GM12878 (cell line): ENCODE results near the gene LCOR. TPM values are rescaled to one million over a fixed set of nuclear protein-coding genes. Genes with fewer than 3 reads are reported as not detected.

Experiments
- ATAC-seq: fragments of 200-7000 bp; cut with Tn5 transposase; 3 replicates; pipeline ENCODE4 v1.9.1; 2020; ENCODE audit warnings: mild to moderate bottlenecking, moderate library complexity
- BruUV-seq: library from RNA; stranded (reverse); fragments of 400-500 nt; replicated peaks from 2 replicates; lab custom pipeline; 2021; lab: Mats Ljungman, UMichigan
- CTCF ChIA-PET: fragments of 300-600 bp; sonication (Branson Sonifier 250); formaldehyde crosslinking; extraction: SDS; loops from one replicate; lab custom pipeline; 2021; ENCODE audit warnings: inconsistent platforms; lab: Yijun Ruan, JAX
- POLR2A ChIA-PET: fragments of 350-600 bp; formaldehyde crosslinking; extraction: SDS; loops from one replicate; lab custom pipeline; 2021; ENCODE audit warnings: inconsistent platforms; lab: Charles Lee
- RAD21 ChIA-PET: fragments of 300-600 bp; sonication (Branson Sonifier 250); formaldehyde crosslinking; loops from one replicate; lab custom pipeline; 2023; ENCODE audit warnings: antibody characterized with exemption; ENCODE audit not compliant: unreplicated experiment; lab: Charles Lee
- SMC1A ChIA-PET: fragments of 300-600 bp; sonication (Branson Sonifier 250); formaldehyde crosslinking; loops from one replicate; lab custom pipeline; 2023; ENCODE audit not compliant: unreplicated experiment, uncharacterized antibody; lab: Charles Lee
- DNase-seq: peaks from one replicate; pipeline ENCODE4 v3.0.0-alpha.2; 2011; ENCODE audit warnings: low read depth, low spot score
- FAIRE-seq: peaks from 3 replicates; lab custom pipeline; 2011; peaks lifted over from hg19 to GRCh38; lab: Jason Lieb, UNC
- H2AFZ ChIP-seq: 2 replicates; pipeline ENCODE4 v1.6.0; 2011; ENCODE audit warnings: low read depth, low read length, control low read depth; ENCODE audit not compliant: control insufficient read depth
- H3K27ac ChIP-seq: 2 replicates; pipeline ENCODE4 v1.5.1; 2011; ENCODE audit warnings: control low read depth; ENCODE audit not compliant: control insufficient read depth, insufficient read depth
- H3K27me3 ChIP-seq, 2 experiments: replicated peaks in 1 of 2; 2 replicates each; pipeline versions ENCODE4 v1.6.0 to v1.6.1; 2011; ENCODE audit warnings: low read length in 1 of 2; ENCODE audit not compliant: control insufficient read depth in 2 of 2, insufficient read depth in 2 of 2
- H3K36me3 ChIP-seq, 2 experiments: 2 replicates each; pipeline ENCODE4 v1.5.1; 2011; ENCODE audit warnings: low read length in 1 of 2; ENCODE audit not compliant: control insufficient read depth in 2 of 2, insufficient read depth in 2 of 2
- H3K4me1 ChIP-seq: 2 replicates; pipeline ENCODE4 v1.6.1; 2011; ENCODE audit warnings: mild to moderate bottlenecking, low read length, moderate library complexity, mixed read lengths; ENCODE audit not compliant: control insufficient read depth, insufficient read depth
- H3K4me2 ChIP-seq: 2 replicates; pipeline ENCODE4 v1.6.0; 2011; ENCODE audit warnings: control low read depth; ENCODE audit not compliant: control insufficient read depth, insufficient read depth
- H3K4me3 ChIP-seq: fragments of 200-600 bp; sonication (generic); 2 replicates; pipeline ENCODE4 v1.5.1; 2016
- H3K79me2 ChIP-seq: 2 replicates; pipeline ENCODE4 v1.6.0; 2011; ENCODE audit warnings: low read length; ENCODE audit not compliant: control insufficient read depth, insufficient read depth
- H3K9ac ChIP-seq: 2 replicates; pipeline ENCODE4 v1.8.0; 2011; ENCODE audit warnings: low read length, control low read depth, mixed read lengths; ENCODE audit not compliant: control insufficient read depth, insufficient read depth
- H3K9me3 ChIP-seq: replicated peaks from 3 replicates; pipeline ENCODE4 v1.5.1; 2011; ENCODE audit warnings: mild to moderate bottlenecking, low read length; ENCODE audit not compliant: control insufficient read depth, insufficient read depth
- H4K20me1 ChIP-seq: 2 replicates; pipeline ENCODE4 v1.6.0; 2011; ENCODE audit not compliant: control insufficient read depth, insufficient read depth
- EZH2 ChIP-seq: IDR thresholded peaks from 2 replicates; pipeline ENCODE4 v1.6.1; 2012; ENCODE audit warnings: low read depth, mild to moderate bottlenecking, control low read depth, inconsistent platforms, low read length, borderline replicate concordance; ENCODE audit not compliant: control insufficient read depth
- HDAC6 ChIP-seq: fragments of 200-600 bp; sonication (generic); IDR thresholded peaks from one replicate; pipeline ENCODE4 v1.8.0; 2017; ENCODE audit warnings: antibody characterized with exemption; ENCODE audit not compliant: unreplicated experiment
- PRDM15 ChIP-seq: fragments of 450-650 bp; formaldehyde crosslinking; IDR thresholded peaks from 2 replicates; pipeline ENCODE4 v1.4.0; 2020; ENCODE audit warnings: mild to moderate bottlenecking, moderate library complexity
- ZBTB11 ChIP-seq: fragments of 450-650 bp; formaldehyde crosslinking; IDR thresholded peaks from 2 replicates; pipeline ENCODE4 v1.5.0; 2022; ENCODE audit warnings: mild to moderate bottlenecking, missing genetic modification characterization
- ZNF207 ChIP-seq: fragments of 450-650 bp; IDR thresholded peaks from 2 replicates; pipeline ENCODE4 v1.6.1; 2014; ENCODE audit warnings: antibody characterized with exemption, mild to moderate bottlenecking, borderline replicate concordance
- ZNF24 ChIP-seq: fragments of 450-650 bp; IDR thresholded peaks from 2 replicates; pipeline ENCODE4 v1.6.1; 2017; ENCODE audit warnings: antibody characterized with exemption, mild to moderate bottlenecking
- WGBS: methylation state at CpG from one replicate; pipeline ENCODE4 v1.1.6; 2016; ENCODE audit warnings: low lambda C conversion rate; ENCODE audit not compliant: insufficient replicate concordance, insufficient coverage; ENCODE audit errors: missing lambda C conversion rate; 5-methylcytosine and 5-hydroxymethylcytosine counted together
- in situ Hi-C: fragments of 300-500 bp; cut with MboI; formaldehyde crosslinking; loops from 9 replicates; pipeline ENCODE4 v1.14.3; 2018; ENCODE audit warnings: mixed read lengths
- intact Hi-C: fragments of 100-400 bp; cut with micrococcal nuclease; formaldehyde crosslinking; loops from one replicate; pipeline ENCODE4 v1.14.2; 2022; ENCODE audit not compliant: unreplicated experiment
- polyA plus RNA-seq, 11 experiments: library from polyadenylated mRNA; depleted of rRNA in 4 of 11; unstranded in 6 of 11; stranded (reverse) in 5 of 11; fragments of >200 nt; fragmentation: Nextera tagmentation in 4 of 11; fragmentation: Illumina TruSeq in 1 of 11; extraction: Ambion mirVana in 4 of 11; extraction: Trizol in 1 of 11; gene quantifications; 1 replicate in 1 of 11; 2 replicates in 10 of 11; pipeline versions ENCODE4 v1.2.1 to v1.2.3, GENCODE V29; 2011 to 2016; ENCODE audit warnings: inconsistent platforms in 2 of 11, missing spikeins in 2 of 11, low read depth in 1 of 11
- total RNA-seq, 4 experiments: library from RNA; depleted of rRNA in 3 of 4; stranded (reverse); fragments of >200 nt in 3 of 4; fragmentation: Illumina TruSeq in 1 of 4; extraction: Trizol in 1 of 4; gene quantifications; 2 replicates each; pipeline versions ENCODE4 v1.2.1 to v1.2.3, GENCODE V29; 2013 to 2021

LCOR gene
- total and polyA plus RNA-seq, 10 of the 15 experiments (the other 5 are each of a cell fraction or from before 2014, with no cell fraction given), result 1.6 to 22.0 (median 13.2) TPM

GRCh38 chr10:96828609-96829008 lies 3.5 kb upstream of the LCOR start:
- Histone ChIP-seq H3K9me3 (no peaks in the 10 kb centered on the region), H4K20me1 (no peaks in the 10 kb centered on the region), H3K27ac (no peak overlapping the region), H3K9ac (no peak overlapping the region), H3K36me3 (no peaks in the 10 kb centered on the region), H3K4me1 (peaks cover 5% of the 10 kb centered on the region), H3K27me3 (no peaks in the 10 kb centered on the region), H3K79me2 (peaks cover 11% of the 10 kb centered on the region), H3K4me2 (no peak overlapping the region), H2AFZ (no peak overlapping the region), H3K4me3 (no peak overlapping the region)
- ATAC-seq (no peak), FAIRE-seq (no peak), DNase-seq (no peak)
- no TSS peak for BruUV-seq
- ChIA-PET POLR2A (no interaction called here), RAD21 (interaction anchor here (0.6 kb wide), 1 partner anchor 380 kb away, joined by 3 read pairs; no protein-coding TSS in a partner anchor), SMC1A (interaction anchor here (1.2 to 2.1 kb wide), 10 partner anchors 11 to 195 kb away, joined by 3 to 14 read pairs (median 5); no protein-coding TSS in a partner anchor), CTCF (interaction anchor here (0.8 to 1.9 kb wide), 4 partner anchors 33 to 188 kb away, joined by 3 to 9 read pairs (median 7); no protein-coding TSS in a partner anchor)
- in situ Hi-C loops, result loop anchor here (5.0 to 10.0 kb wide), 3 partner anchors 61 to 434 kb away; no protein-coding TSS in a partner anchor
- intact Hi-C loops, result no loop called here
- WGBS, result 83% methylated on average over 5 of the region's 5 CpGs
- no peak for TF ChIP-seq HDAC6
- TF ChIP-seq ZNF24, result 0 out of 2 replicates have a peak, but pooled peaks have one; percentile 39

- no peak for ATAC-seq
- TF ChIP-seq ZBTB11 (no peak), ZNF207 (no peak), PRDM15 (CRISPR knock-in tag) (no peak), EZH2 (no peak)
Measured at GRCh38 chr10:96829029-96829773, 2.9 kb upstream of the LCOR start.

More at GRCh38 chr10:96829029-96829773, 2.9 kb upstream of the LCOR start:
- ChIA-PET POLR2A (interaction anchor here (0.7 to 0.9 kb wide), 2 partner anchors 60 to 66 kb away, joined by 3 to 5 read pairs; no protein-coding TSS in a partner anchor), CTCF (interaction anchor here (0.6 to 1.9 kb wide), 19 partner anchors 15 to 458 kb away, joined by 3 to 11 read pairs (median 4); no protein-coding TSS in a partner anchor), SMC1A (interaction anchor here (0.8 to 2.1 kb wide), 15 partner anchors 10 to 196 kb away, joined by 3 to 14 read pairs (median 5); no protein-coding TSS in a partner anchor), RAD21 (interaction anchor here (1.3 to 1.4 kb wide), 2 partner anchors 88 to 208 kb away, joined by 3 read pairs; no protein-coding TSS in a partner anchor)
- WGBS, result 79% methylated on average over 5 of the region's 5 CpGs
- Histone ChIP-seq H3K36me3 (no peaks in the 10 kb centered on the region), H3K9me3 (no peaks in the 10 kb centered on the region), H3K9ac (no peak overlapping the region), H3K27me3 (no peaks in the 10 kb centered on the region), H3K4me1 (peaks cover 5% of the 10 kb centered on the region), H3K79me2 (peaks cover 17% of the 10 kb centered on the region), H3K4me3 (no peak overlapping the region), H3K4me2 (no peak overlapping the region), H3K27ac (no peak overlapping the region), H4K20me1 (no peaks in the 10 kb centered on the region), H2AFZ (no peak overlapping the region)
- intact Hi-C loops (no loop called here), in situ Hi-C loops (loop anchor here (5.0 to 10.0 kb wide), 3 partner anchors 62 to 434 kb away; no protein-coding TSS in a partner anchor)
- FAIRE-seq, result peak; percentile 41
- BruUV-seq, result no TSS peak
- no peak for DNase-seq
